OCI-LY7 (cell line): ENCODE results near the gene TNFAIP8L2.

ENCODE experiments used
- EZH2phosphoT487 ChIP-seq: fragments of 200-600 bp; sonication (generic); IDR thresholded peaks from 2 replicates; pipeline ENCODE4 v1.6.1; 2018; ENCODE audit warnings: low read depth, borderline replicate concordance, mild to moderate bottlenecking, mixed run types, antibody characterized with exemption, low read length, moderate library complexity, mixed read lengths
- TF ChIP-seq, protein P1 (sequence below): fragments of 200-600 bp; sonication (generic); conservative IDR thresholded peaks from 2 replicates; pipeline ENCODE4 v1.5.1; 2014; ENCODE audit warnings: mild to moderate bottlenecking, antibody characterized with exemption, low read length, moderate library complexity, mixed read lengths

GRCh38 chr1:151159373-151159772 is 2.9 kb downstream of the TNFAIP8L2 start:
- no peak for TF ChIP-seq EZH2phosphoT487
- TF ChIP-seq, protein P1, sequence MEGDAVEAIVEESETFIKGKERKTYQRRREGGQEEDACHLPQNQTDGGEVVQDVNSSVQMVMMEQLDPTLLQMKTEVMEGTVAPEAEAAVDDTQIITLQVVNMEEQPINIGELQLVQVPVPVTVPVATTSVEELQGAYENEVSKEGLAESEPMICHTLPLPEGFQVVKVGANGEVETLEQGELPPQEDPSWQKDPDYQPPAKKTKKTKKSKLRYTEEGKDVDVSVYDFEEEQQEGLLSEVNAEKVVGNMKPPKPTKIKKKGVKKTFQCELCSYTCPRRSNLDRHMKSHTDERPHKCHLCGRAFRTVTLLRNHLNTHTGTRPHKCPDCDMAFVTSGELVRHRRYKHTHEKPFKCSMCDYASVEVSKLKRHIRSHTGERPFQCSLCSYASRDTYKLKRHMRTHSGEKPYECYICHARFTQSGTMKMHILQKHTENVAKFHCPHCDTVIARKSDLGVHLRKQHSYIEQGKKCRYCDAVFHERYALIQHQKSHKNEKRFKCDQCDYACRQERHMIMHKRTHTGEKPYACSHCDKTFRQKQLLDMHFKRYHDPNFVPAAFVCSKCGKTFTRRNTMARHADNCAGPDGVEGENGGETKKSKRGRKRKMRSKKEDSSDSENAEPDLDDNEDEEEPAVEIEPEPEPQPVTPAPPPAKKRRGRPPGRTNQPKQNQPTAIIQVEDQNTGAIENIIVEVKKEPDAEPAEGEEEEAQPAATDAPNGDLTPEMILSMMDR, result no peak
